K562 (cell line): ENCODE results near the gene RARA. TPM values are rescaled to one million over a fixed set of nuclear protein-coding genes. Genes with fewer than 3 reads are reported as not detected.
A peak's percentile ranks its signal among the peaks of the same experiment; 100 is the strongest.

Experiments
- ATAC-seq: fragments of 200-7000 bp; cut with Tn5 transposase; 3 replicates; pipeline ENCODE4 v1.9.1; 2020; ENCODE audit warnings: moderate library complexity
- BruUV-seq: library from RNA; stranded (reverse); fragments of 400-500 nt; replicated peaks from 2 replicates; lab custom pipeline; 2021; lab: Mats Ljungman, UMichigan
- CTCF ChIA-PET: fragments of 300-600 bp; formaldehyde crosslinking; extraction: SDS; loops from one replicate; lab custom pipeline; 2021; ENCODE audit warnings: low intra/inter-chr PET ratio; lab: Yijun Ruan, JAX
- POLR2A ChIA-PET: fragments of 300-600, 350-650 bp; sonication (Branson Sonifier 250); formaldehyde crosslinking; extraction: SDS; loops from one replicate; lab custom pipeline; 2021; ENCODE audit warnings: antibody characterized with exemption, inconsistent platforms; lab: Yijun Ruan, JAX
- DNase-seq, 4 experiments: peaks; one replicate each; pipeline versions ENCODE4 v3.0.0 to v3.0.0-alpha.2; 2011 to 2018; ENCODE audit warnings: low spot score in 3 of 4, mixed read lengths in 3 of 4; ENCODE audit errors: extremely low read depth in 1 of 4
- FAIRE-seq: peaks from 2 replicates; lab custom pipeline; 2011; peaks lifted over from hg19 to GRCh38; lab: Jason Lieb, UNC
- H2AFZ ChIP-seq: 2 replicates; pipeline ENCODE4 v1.6.0; 2011; ENCODE audit warnings: low read depth, low read length, control low read depth, inconsistent platforms
- H3K27ac ChIP-seq: fragments of 200-600 bp; 3 replicates; pipeline ENCODE4 v1.8.0; 2011; ENCODE audit warnings: low read depth, mild to moderate bottlenecking, control low read depth, inconsistent platforms, low read length, moderate library complexity, mixed read lengths; ENCODE audit errors: extremely low read depth
- H3K27me3 ChIP-seq, 2 experiments: fragments of 300-600 bp in 1 of 2; 2 replicates in 1 of 2; 3 replicates in 1 of 2; pipeline versions ENCODE4 v1.6.0 to v1.8.0; 2011; ENCODE audit warnings: inconsistent platforms in 2 of 2, low read length in 2 of 2, mild to moderate bottlenecking in 1 of 2, mixed read lengths in 1 of 2, moderate library complexity in 1 of 2; ENCODE audit not compliant: control insufficient read depth in 2 of 2, insufficient read depth in 2 of 2
- H3K36me3 ChIP-seq: fragments of 300-600 bp; 3 replicates; pipeline ENCODE4 v1.8.0; 2011; ENCODE audit warnings: mild to moderate bottlenecking, low read length, inconsistent platforms; ENCODE audit not compliant: control insufficient read depth, insufficient read depth
- H3K4me1 ChIP-seq, 2 experiments: fragments of 200-600 bp in 1 of 2; replicated peaks in 1 of 2; 2 replicates in 1 of 2; 3 replicates in 1 of 2; pipeline versions ENCODE4 v1.5.1 to v1.8.0; 2011; ENCODE audit warnings: inconsistent platforms in 2 of 2, low read length in 2 of 2, mild to moderate bottlenecking in 1 of 2, mixed read lengths in 1 of 2, moderate library complexity in 1 of 2; ENCODE audit not compliant: control insufficient read depth in 2 of 2, insufficient read depth in 2 of 2
- H3K4me2 ChIP-seq: 2 replicates; pipeline ENCODE4 v1.6.1; 2011; ENCODE audit warnings: low read length, control low read depth, inconsistent platforms, mixed read lengths; ENCODE audit not compliant: insufficient read depth
- H3K4me3 ChIP-seq: fragments of 200-600 bp; sonication (generic), shearing (Covaris generic); 2 replicates; pipeline ENCODE4 v1.5.1; 2016; ENCODE audit warnings: control low read depth, inconsistent platforms
- H3K79me2 ChIP-seq: fragments of 200-600 bp; 3 replicates; pipeline ENCODE4 v1.8.0; 2011; ENCODE audit warnings: low read length, inconsistent platforms; ENCODE audit not compliant: control insufficient read depth, insufficient read depth
- H3K9ac ChIP-seq, 2 experiments: 2 replicates each; pipeline versions ENCODE4 v1.6.0 to v1.6.1; 2011; ENCODE audit warnings: low read depth in 2 of 2, low read length in 2 of 2, control low read depth in 1 of 2, inconsistent platforms in 1 of 2, mild to moderate bottlenecking in 1 of 2, mixed read lengths in 1 of 2; ENCODE audit not compliant: insufficient read depth in 1 of 2
- H3K9me1 ChIP-seq: one replicate; pipeline ENCODE4 v1.6.0; 2011; ENCODE audit warnings: inconsistent platforms, mild to moderate bottlenecking, low read length, moderate library complexity; ENCODE audit not compliant: control insufficient read depth, insufficient read depth
- H3K9me3 ChIP-seq: replicated peaks from 2 replicates; pipeline ENCODE4 v1.5.1; 2011; ENCODE audit warnings: low read depth, low read length, inconsistent platforms; ENCODE audit not compliant: control insufficient read depth, insufficient read depth
- H4K20me1 ChIP-seq: replicated peaks from 2 replicates; pipeline ENCODE4 v1.6.1; 2011; ENCODE audit warnings: low read length, inconsistent platforms, mixed read lengths; ENCODE audit not compliant: control insufficient read depth, insufficient read depth
- ARNT ChIP-seq, 2 experiments: fragments of 450-650 bp; IDR thresholded peaks; 2 replicates each; pipeline ENCODE4 v1.6.1; 2016; ENCODE audit warnings: mild to moderate bottlenecking in 1 of 2
- BRCA1 ChIP-seq, 2 experiments: fragments of 450-650 bp in 1 of 2; sonication (generic) in 1 of 2; formaldehyde crosslinking in 1 of 2; IDR thresholded peaks; 2 replicates each; pipeline versions ENCODE4 v1.5.0 to v1.6.1; 2017 to 2020; ENCODE audit warnings: mild to moderate bottlenecking in 1 of 2, missing genetic modification reagents in 1 of 2
- BRD9 ChIP-seq: fragments of 450-650 bp; IDR thresholded peaks from 2 replicates; pipeline ENCODE4 v1.6.1; 2018; ENCODE audit warnings: low read depth; ENCODE audit not compliant: partially characterized antibody
- CCAR2 ChIP-seq: fragments of 200-400 bp; formaldehyde crosslinking; IDR thresholded peaks from 2 replicates; pipeline ENCODE4 v1.6.1; 2017; ENCODE audit warnings: mild to moderate bottlenecking, low read depth, low read length
- CREB3L1 ChIP-seq: fragments of 450-650 bp; IDR thresholded peaks from 2 replicates; pipeline ENCODE4 v1.6.1; 2014; ENCODE audit warnings: low read depth, mild to moderate bottlenecking, moderate library complexity, borderline replicate concordance
- IFI16 ChIP-seq: fragments of 250-450 bp; sonication (Bioruptor Pico); IDR thresholded peaks from 2 replicates; pipeline ENCODE4 v2.1.2; 2022; ENCODE audit warnings: mild to moderate bottlenecking, inconsistent platforms
- MECOM ChIP-seq: fragments of 250-450 bp; sonication (Bioruptor Pico); IDR thresholded peaks from 2 replicates; pipeline ENCODE4 v1.8.0; 2022; ENCODE audit warnings: inconsistent platforms
- NR2C2 ChIP-seq, 2 experiments: fragments of 200-800 bp in 1 of 2; sonication (Bioruptor generic) in 1 of 2; sonication (generic) in 1 of 2; formaldehyde crosslinking in 1 of 2; IDR thresholded peaks; 2 replicates each; pipeline versions ENCODE4 v1.6.1 to v1.8.0; 2016 to 2022; ENCODE audit warnings: mild to moderate bottlenecking in 1 of 2, missing compliant biosample characterization in 1 of 2, missing genetic modification characterization in 1 of 2, missing genetic modification reagents in 1 of 2
- SNIP1 ChIP-seq: fragments of 450-650 bp; IDR thresholded peaks from 2 replicates; pipeline ENCODE4 v1.7.1; 2017; ENCODE audit warnings: low read depth, mild to moderate bottlenecking
- SREBF1 ChIP-seq: fragments of 150-350 bp; IDR thresholded peaks from 2 replicates; pipeline ENCODE4 v1.6.1; 2014; ENCODE audit warnings: antibody characterized with exemption, low read depth, low read length, borderline replicate concordance
- TFAM ChIP-seq: fragments of 250-450 bp; sonication (Bioruptor Pico); conservative IDR thresholded peaks from 2 replicates; pipeline ENCODE4 v1.5.0; 2021; ENCODE audit warnings: mild to moderate bottlenecking, moderate library complexity
- ZBTB1 ChIP-seq: sonication (generic); formaldehyde crosslinking; IDR thresholded peaks from 2 replicates; pipeline ENCODE4 v1.8.1; 2023; ENCODE audit warnings: missing genetic modification reagents, low read depth, mild to moderate bottlenecking, borderline replicate concordance
- ZBTB2 ChIP-seq: fragments of 450-650 bp; IDR thresholded peaks from 2 replicates; pipeline ENCODE4 v1.6.1; 2016; ENCODE audit warnings: antibody characterized with exemption
- ZNF518B ChIP-seq: fragments of 250-450 bp; sonication (Bioruptor Pico); IDR thresholded peaks from 2 replicates; pipeline ENCODE4 v1.5.0; 2021; ENCODE audit warnings: mild to moderate bottlenecking, moderate library complexity
- ZNF551 ChIP-seq: fragments of 250-450 bp; sonication (Bioruptor Pico); IDR thresholded peaks from 2 replicates; pipeline ENCODE4 v1.5.0; 2021; ENCODE audit warnings: mild to moderate bottlenecking, moderate library complexity
- ZNF668 ChIP-seq: fragments of 250-450 bp; sonication (Bioruptor Pico); IDR thresholded peaks from 2 replicates; pipeline ENCODE4 v1.8.0; 2022; ENCODE audit warnings: mild to moderate bottlenecking, inconsistent platforms
- WGBS: fragments of 100-300 bp; shearing (Covaris generic); methylation state at CpG from one replicate; pipeline ENCODE4 v1.1.6; 2016; ENCODE audit warnings: low coverage, mixed read lengths; ENCODE audit not compliant: insufficient coverage; ENCODE audit errors: missing lambda C conversion rate; 5-methylcytosine and 5-hydroxymethylcytosine counted together
- in situ Hi-C: fragments of 300-500 bp; cut with MboI; formaldehyde crosslinking; loops from 4 replicates; pipeline ENCODE4 v1.15.0; 2018; ENCODE audit warnings: inconsistent platforms, mixed read lengths
- intact Hi-C: fragments of 100-400 bp; cut with micrococcal nuclease; formaldehyde crosslinking; loops from 2 replicates; pipeline ENCODE4 v1.14.2; 2022
- polyA plus RNA-seq, 8 experiments: library from polyadenylated mRNA; depleted of rRNA in 4 of 8; stranded (reverse) in 5 of 8; unstranded in 3 of 8; fragments of >200 nt; fragmentation: Nextera tagmentation in 2 of 8; fragmentation: Illumina TruSeq in 1 of 8; extraction: Ambion mirVana in 2 of 8; extraction: Trizol in 1 of 8; gene quantifications; 2 replicates each; pipeline versions ENCODE4 v1.2.1 to v1.2.3, GENCODE V29; 2011 to 2014; ENCODE audit warnings: inconsistent platforms in 1 of 8, missing spikeins in 1 of 8
- total RNA-seq, 7 experiments: library from RNA; depleted of rRNA in 6 of 7; stranded (reverse); fragments of >200 nt in 6 of 7; fragmentation: Illumina TruSeq in 2 of 7; extraction: Trizol in 2 of 7; gene quantifications; 2 replicates each; pipeline versions ENCODE4 v1.2.1 to v1.2.3, GENCODE V29; 2011 to 2021; ENCODE audit warnings: low replicate concordance in 1 of 7

Gene RARA
- total and polyA plus RNA-seq, 9 of the 15 experiments (the other 6 are each of a cell fraction or from before 2014, with no cell fraction given), result 0.10 to 28.0 (median 7.9) TPM

GRCh38 chr17:40326832-40327199 is 17.8 kb downstream of the RARA start (continued):
- TF ChIP-seq ZBTB1 (CRISPR knock-in tag) (no peak), ZNF668 (CRISPR knock-in tag) (no peak), TFAM (CRISPR knock-in tag) (no peak), MECOM (CRISPR knock-in tag) (no peak), SREBF1 (no peak), BRD9 (no peak)

GRCh38 chr17:40327244-40327729 is 18.3 kb downstream of the RARA start:
- Histone ChIP-seq H3K27me3 (no peaks in the 10 kb centered on the region), H3K4me3 (no peak overlapping the region), H2AFZ (no peak overlapping the region), H3K9me1 (peaks cover 6% of the 10 kb centered on the region), H3K9ac (peak overlapping the region in 1 of 2 experiments; percentile 56; a peak in 2 of 4 replicates), H3K27ac (no peak overlapping the region), H3K4me2 (no peak overlapping the region), H3K36me3 (peaks cover 20% of the 10 kb centered on the region; the same call in 1 of the 3 replicates), H3K4me1 (peaks cover 19 to 62% of the 10 kb centered on the region in 2 experiments), H4K20me1 (peaks cover 7% of the 10 kb centered on the region), H3K9me3 (no peaks in the 10 kb centered on the region), H3K79me2 (peaks cover 70% of the 10 kb centered on the region)
- 77% methylated on average over 3 of the region's 4 CpGs for WGBS
- no TSS peak for BruUV-seq
- intact Hi-C loops, result no loop called here
- DNase-seq, result no peak
- CTCF ChIA-PET, result no interaction called here
- FAIRE-seq, result no peak
- no peak for ATAC-seq
- POLR2A ChIA-PET, result interaction anchor here (0.7 to 1.4 kb wide), 4 partner anchors 8 to 1361 kb away, joined by 3 to 4 read pairs (median 4); no protein-coding TSS in a partner anchor
- in situ Hi-C loops, result no loop called here
- TF ChIP-seq NR2C2 (CRISPR knock-in tag; IDR thresholded peaks at IDR 0.05), result no peak
- TF ChIP-seq NR2C2 (tag; IDR thresholded peaks at IDR 0.05), result no peak
- TF ChIP-seq IFI16, result no peak
- no peak for TF ChIP-seq ZNF551 (CRISPR knock-in tag)
- TF ChIP-seq CCAR2, result no peak
- TF ChIP-seq CREB3L1, result no peak
- TF ChIP-seq ARNT (IDR thresholded peaks at IDR 0.05), result no peak
- no peak for TF ChIP-seq BRCA1 (IDR thresholded peaks at IDR 0.05)
- TF ChIP-seq BRCA1 (CRISPR knock-in tag; IDR thresholded peaks at IDR 0.05), result no peak
- no peak for TF ChIP-seq ZBTB2
- no peak for TF ChIP-seq ZNF518B (CRISPR knock-in tag)
- TF ChIP-seq SNIP1, result no peak
